SU-DHL-6 (cell line): ENCODE measurements around the gene FOXK2.
"Not testable (repeated sequence)": the region's sequence is repeated elsewhere in the genome, so short reads cannot be mapped to it uniquely, and the experiment has no call there.

ENCODE experiments used
- EZH2phosphoT487 ChIP-seq: fragments of 200-600 bp; sonication (generic), shearing (Covaris generic); conservative IDR thresholded peaks from 2 replicates; pipeline ENCODE4 v1.6.1; 2018; ENCODE audit warnings: mild to moderate bottlenecking, antibody characterized with exemption, low read length, moderate library complexity, mixed read lengths
- TF ChIP-seq, protein P1 (sequence below): fragments of 200-600 bp; sonication (generic); IDR thresholded peaks from one replicate; pipeline ENCODE4 v1.5.1; 2017; ENCODE audit warnings: antibody characterized with exemption, mild to moderate bottlenecking, low read length, moderate library complexity; ENCODE audit not compliant: insufficient read depth, poor library complexity, severe bottlenecking

DNA sequence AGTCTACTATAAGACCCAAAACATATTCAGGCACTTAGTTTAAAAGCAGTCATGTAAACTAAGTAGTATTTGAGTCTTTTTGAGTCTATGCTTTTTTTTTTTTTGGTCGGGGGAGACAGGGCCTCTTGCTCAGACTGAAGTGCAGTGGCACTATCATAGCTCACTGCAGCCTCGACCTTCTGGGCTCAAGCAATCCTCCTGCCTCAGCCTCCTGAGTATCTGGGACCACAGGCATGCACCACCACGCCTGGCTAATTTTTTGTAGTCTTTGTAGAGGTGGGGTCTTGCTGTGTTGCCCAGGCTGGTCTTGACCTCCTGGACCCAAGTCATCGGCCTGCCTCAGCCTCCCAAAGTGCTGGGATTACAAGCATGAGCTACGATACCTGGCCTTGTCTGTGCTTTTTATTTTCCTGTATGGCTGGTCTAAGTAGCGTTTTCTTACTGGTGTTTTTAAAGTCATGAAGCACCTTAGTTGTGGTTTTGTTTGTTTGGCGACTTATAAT is 43.2 kb downstream of the FOXK2 start:
- TF ChIP-seq, protein P1, sequence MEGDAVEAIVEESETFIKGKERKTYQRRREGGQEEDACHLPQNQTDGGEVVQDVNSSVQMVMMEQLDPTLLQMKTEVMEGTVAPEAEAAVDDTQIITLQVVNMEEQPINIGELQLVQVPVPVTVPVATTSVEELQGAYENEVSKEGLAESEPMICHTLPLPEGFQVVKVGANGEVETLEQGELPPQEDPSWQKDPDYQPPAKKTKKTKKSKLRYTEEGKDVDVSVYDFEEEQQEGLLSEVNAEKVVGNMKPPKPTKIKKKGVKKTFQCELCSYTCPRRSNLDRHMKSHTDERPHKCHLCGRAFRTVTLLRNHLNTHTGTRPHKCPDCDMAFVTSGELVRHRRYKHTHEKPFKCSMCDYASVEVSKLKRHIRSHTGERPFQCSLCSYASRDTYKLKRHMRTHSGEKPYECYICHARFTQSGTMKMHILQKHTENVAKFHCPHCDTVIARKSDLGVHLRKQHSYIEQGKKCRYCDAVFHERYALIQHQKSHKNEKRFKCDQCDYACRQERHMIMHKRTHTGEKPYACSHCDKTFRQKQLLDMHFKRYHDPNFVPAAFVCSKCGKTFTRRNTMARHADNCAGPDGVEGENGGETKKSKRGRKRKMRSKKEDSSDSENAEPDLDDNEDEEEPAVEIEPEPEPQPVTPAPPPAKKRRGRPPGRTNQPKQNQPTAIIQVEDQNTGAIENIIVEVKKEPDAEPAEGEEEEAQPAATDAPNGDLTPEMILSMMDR: not testable (repeated sequence)
- TF ChIP-seq EZH2phosphoT487: not testable (repeated sequence)
